Breast epithelium (tissue), 3 donors: ENCODE measurements around the gene A3GALT2.

Source experiments
- CTCF ChIP-seq, 3 donors: fragments of 450-650 bp; IDR thresholded peaks; one replicate each; pipeline ENCODE4 v1.5.1; 2016 to 2017; ENCODE audit warnings: antibody characterized with exemption in 3 of 3, mild to moderate bottlenecking in 3 of 3, moderate library complexity in 3 of 3
- POLR2A ChIP-seq: fragments of 450-650 bp; IDR thresholded peaks from one replicate; pipeline ENCODE4 v1.6.1; 2016; ENCODE audit warnings: antibody characterized with exemption, mild to moderate bottlenecking, moderate library complexity
- POLR2AphosphoS5 ChIP-seq, 3 donors: sonication (generic); formaldehyde crosslinking; IDR thresholded peaks; one replicate each; pipeline ENCODE4 v1.6.1; 2017; ENCODE audit warnings: antibody characterized with exemption in 3 of 3

- TF ChIP-seq CTCF (IDR thresholded peaks at IDR 0.05): no peak
- TF ChIP-seq POLR2A: no peak
- TF ChIP-seq POLR2AphosphoS5 (IDR thresholded peaks at IDR 0.05): no peak
Measured at GRCh38 chr1:33301273-33301984, 19.5 kb downstream of the A3GALT2 start.
